Activated naive CD4-positive, alpha-beta T cell treated with anti-CD3 and anti-CD28 coated beads, Interleukin-2, amount 50 U/mL, for 24 hours (primary cell): ENCODE results near the gene CYP4F12.
A peak's percentile ranks its signal among the peaks of the same experiment; 100 is the strongest.

Experiments
- H3K27ac Mint-ChIP-seq: one replicate; pipeline ENCODE4 v1.8.0; 2021; ENCODE audit warnings: mild to moderate bottlenecking, mixed read lengths
- H3K27me3 Mint-ChIP-seq: one replicate; pipeline ENCODE4 v1.8.0; 2021; ENCODE audit warnings: mixed read lengths
- H3K36me3 Mint-ChIP-seq: one replicate; pipeline ENCODE4 v1.8.0; 2021; ENCODE audit warnings: mixed read lengths
- H3K4me1 Mint-ChIP-seq: one replicate; pipeline ENCODE4 v1.8.0; 2021; ENCODE audit warnings: mixed read lengths
- H3K4me3 Mint-ChIP-seq: one replicate; pipeline ENCODE4 v1.8.0; 2021; ENCODE audit warnings: mild to moderate bottlenecking, mixed read lengths
- H3K9me3 Mint-ChIP-seq: one replicate; pipeline ENCODE4 v1.8.0; 2021; ENCODE audit warnings: mixed read lengths

The CYP4F12 gene, protein sequence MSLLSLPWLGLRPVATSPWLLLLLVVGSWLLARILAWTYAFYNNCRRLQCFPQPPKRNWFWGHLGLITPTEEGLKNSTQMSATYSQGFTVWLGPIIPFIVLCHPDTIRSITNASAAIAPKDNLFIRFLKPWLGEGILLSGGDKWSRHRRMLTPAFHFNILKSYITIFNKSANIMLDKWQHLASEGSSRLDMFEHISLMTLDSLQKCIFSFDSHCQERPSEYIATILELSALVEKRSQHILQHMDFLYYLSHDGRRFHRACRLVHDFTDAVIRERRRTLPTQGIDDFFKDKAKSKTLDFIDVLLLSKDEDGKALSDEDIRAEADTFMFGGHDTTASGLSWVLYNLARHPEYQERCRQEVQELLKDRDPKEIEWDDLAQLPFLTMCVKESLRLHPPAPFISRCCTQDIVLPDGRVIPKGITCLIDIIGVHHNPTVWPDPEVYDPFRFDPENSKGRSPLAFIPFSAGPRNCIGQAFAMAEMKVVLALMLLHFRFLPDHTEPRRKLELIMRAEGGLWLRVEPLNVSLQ

DNA sequence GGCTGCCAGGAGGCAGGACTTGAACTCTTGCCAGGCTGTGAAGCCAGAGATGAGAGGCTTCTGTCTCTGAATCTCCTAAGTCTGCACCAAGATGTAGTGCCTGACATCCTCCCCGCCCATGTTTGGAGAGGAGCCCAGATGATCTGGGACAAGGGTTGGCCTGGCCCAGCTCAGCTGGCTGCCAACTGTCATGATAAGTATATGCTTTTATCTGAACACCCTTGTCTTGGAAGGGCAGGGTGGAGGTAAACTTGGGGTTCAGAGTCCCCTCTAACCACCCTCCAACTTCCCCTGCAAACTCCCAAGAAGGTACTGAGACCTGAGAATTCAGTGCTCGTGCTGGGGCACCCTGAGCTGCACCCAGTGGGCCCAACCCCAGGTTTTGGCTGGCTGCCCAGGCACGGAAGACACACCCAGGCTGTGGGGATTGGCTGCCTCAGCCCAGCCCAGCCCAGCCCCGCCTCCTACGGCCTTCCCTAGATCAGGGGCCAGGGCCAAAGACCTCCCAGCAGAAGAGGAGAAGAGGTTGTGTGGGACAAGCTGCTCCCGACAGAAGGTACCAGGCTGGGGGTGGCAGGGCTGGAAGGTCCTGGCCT is at the start of gene CYP4F12:
Gene CYP4F12, plus strand, starts transcription at position 508 of the 596 bp plus-strand sequence. CDS start 443 bp downstream, outside the sequence.
- H3K27me3 Mint-ChIP-seq = peaks cover 3% of the 10 kb centered on the region
- H3K4me3 Mint-ChIP-seq = peak within 1 kb of the TSS; percentile 42
- H3K27ac Mint-ChIP-seq = peak within 1 kb of the TSS; percentile 4

DNA sequence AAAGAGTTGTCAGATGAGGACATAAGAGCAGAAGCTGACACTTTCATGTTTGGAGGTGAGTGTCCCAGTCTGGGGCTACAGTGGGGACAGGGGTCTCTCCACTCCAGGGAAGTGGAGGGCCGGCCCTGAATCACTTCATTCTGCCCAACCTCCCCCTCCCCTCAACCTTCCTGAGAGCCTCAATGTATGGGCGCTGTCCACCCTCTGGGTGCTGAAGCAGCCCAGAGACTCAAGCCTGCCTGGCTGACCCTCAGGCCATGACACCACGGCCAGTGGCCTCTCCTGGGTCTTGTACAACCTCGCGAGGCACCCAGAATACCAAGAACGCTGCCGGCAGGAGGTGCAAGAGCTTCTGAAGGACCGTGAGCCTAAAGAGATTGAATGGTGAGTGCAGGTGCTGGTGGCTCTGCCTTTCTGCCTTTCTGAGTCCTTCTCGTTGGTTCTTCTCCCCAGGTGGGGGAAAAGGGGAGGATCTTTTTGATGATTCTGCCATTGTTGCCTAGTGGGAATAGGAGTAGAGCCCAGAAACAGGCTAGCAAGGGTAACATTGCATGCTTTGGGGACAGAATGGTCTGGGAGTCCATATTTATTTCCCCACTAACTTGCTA is 49.1 kb upstream of the CYP4F12 start:
- H3K4me1 Mint-ChIP-seq = no peaks in the 10 kb centered on the region

More for the DNA sequence above, at the start of gene CYP4F12:
- Mint-ChIP-seq H3K9me3 (no peaks in the 10 kb centered on the region), H3K36me3 (no peaks in the 10 kb centered on the region), H3K4me1 (peaks cover 28% of the 10 kb centered on the region)

DNA sequence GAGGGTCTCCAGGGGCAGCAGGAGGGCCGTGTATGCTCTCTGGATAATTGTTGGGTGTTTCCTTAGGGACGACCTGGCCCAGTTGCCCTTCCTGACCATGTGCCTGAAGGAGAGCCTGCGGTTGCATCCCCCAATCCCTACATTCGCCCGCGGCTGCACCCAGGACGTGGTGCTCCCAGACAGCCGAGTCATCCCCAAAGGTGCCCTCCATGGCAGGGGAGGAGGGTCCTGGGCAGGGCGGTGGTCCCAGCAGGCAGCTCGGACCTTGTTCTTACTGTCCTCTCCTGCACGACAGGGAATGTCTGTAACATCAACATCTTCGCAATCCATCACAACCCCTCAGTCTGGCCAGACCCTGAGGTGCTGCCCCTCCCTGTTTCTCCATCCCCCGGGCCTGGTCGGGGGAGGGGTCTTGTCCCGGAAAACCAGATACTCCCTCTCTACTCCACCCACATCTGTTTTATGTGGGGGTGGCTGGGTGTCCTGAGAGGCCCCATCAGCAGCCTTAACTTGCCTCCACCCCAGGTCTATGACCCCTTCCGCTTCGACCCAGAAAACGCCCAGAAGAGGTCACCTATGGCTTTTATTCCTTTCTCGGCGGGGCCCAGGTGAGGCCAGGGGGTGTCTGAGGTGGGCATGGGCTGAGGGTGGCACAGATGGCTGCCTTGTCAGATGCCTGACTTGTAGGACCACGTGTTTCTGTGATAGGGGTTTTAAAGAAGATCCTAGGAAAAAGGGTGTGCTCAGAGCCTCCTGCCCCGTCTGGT is 44.5 kb upstream of the CYP4F12 start:
- H3K36me3 Mint-ChIP-seq = no peaks in the 10 kb centered on the region
- H3K27me3 Mint-ChIP-seq = peaks cover 3% of the 10 kb centered on the region
- H3K9me3 Mint-ChIP-seq = no peaks in the 10 kb centered on the region
- no peak overlapping the region for H3K4me3 Mint-ChIP-seq
- no peaks in the 10 kb centered on the region for H3K4me1 Mint-ChIP-seq
- no peak overlapping the region for H3K27ac Mint-ChIP-seq

More for the DNA sequence above, 49.1 kb upstream of the CYP4F12 start:
- Mint-ChIP-seq H3K9me3 (no peaks in the 10 kb centered on the region), H3K27me3 (peaks cover 19% of the 10 kb centered on the region), H3K27ac (no peak overlapping the region), H3K36me3 (no peaks in the 10 kb centered on the region), H3K4me3 (no peak overlapping the region)

DNA sequence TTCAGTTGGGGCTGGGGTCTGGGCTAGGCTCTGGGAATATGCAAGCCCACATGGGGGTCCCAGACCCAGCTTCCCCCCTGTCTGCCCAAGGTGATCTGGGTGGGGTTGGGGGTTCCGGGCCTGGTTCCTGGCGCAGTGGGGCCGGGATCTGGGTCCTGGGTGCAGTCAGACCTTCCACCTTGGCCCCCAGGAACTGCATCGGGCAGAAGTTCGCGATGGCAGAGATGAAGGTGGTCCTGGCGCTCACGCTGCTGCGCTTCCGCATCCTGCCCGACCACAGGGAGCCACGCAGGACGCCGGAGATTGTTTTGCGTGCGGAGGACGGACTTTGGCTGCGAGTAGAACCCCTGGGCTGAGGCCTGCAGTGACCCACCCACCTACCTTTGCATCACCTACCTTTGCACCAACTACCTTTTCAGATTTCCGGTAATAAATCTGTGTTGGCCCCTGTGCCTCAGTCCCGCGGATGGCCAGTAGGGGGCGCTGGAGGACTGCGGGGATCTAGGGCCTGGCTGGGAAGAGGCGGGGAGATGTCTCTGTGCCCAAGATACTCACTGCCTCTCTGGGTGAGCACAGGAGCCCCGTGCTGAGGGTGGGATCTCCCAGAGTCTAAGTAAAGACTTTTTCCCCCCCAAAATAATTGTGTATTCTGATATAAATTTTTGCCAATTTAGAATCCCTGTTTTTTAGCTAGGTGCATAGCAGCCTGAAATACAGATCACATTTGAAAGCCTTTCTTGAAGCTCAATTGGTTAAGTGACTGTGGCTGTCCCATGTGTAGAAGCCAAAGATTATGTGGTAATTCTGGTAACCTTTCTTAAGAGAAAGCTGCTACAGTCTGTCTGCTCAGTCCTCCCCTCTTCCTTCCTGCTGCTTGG is 43.6 kb upstream of the CYP4F12 start:
- no peaks in the 10 kb centered on the region for H3K9me3 Mint-ChIP-seq
- H3K4me1 Mint-ChIP-seq = no peaks in the 10 kb centered on the region
- H3K27ac Mint-ChIP-seq = no peak overlapping the region
- no peaks in the 10 kb centered on the region for H3K36me3 Mint-ChIP-seq
- H3K4me3 Mint-ChIP-seq = no peak overlapping the region
- peaks cover 3% of the 10 kb centered on the region for H3K27me3 Mint-ChIP-seq

GRCh38 chr19:15631817-15632216 is 41.1 kb upstream of the CYP4F12 start:
- Mint-ChIP-seq H3K4me3 (no peak overlapping the region), H3K36me3 (no peaks in the 10 kb centered on the region), H3K27ac (no peak overlapping the region), H3K4me1 (no peaks in the 10 kb centered on the region), H3K9me3 (no peaks in the 10 kb centered on the region), H3K27me3 (peaks cover 8% of the 10 kb centered on the region)

DNA sequence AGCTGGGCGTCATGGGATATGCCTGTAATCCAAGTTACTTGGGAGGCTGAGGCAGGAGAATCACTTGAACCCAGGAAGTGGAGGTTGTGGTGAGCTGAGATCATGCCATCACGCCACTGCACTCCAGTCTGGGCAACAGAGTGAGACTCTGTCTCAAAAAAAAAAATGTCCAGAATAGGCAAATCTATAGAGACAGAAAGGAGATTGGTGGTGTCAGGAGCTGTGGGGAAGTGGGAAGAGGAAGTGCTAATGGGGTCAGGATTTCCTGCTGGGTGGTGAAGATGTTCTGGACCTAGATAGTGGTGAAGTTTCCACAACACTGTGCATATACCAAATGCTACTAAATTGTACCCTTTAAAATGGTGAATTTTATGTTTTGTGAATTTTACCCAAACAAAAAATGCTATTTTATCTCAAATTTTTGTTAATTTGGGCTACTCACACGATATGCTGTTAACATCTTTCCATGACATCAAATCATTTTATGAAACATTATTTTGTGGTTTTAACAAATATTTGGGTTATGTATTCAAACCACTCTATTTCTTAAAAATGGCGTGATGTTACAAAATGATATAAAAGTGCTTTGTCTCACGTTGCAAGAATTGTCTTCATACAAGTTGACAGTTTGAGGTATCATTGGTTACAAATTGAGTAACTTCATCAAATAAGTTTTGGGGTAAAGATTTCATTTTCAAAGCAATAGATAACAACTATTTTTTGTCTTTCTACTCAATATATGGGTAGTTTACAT is 39.6 kb upstream of the CYP4F12 start:
- Mint-ChIP-seq H3K9me3 (no peaks in the 10 kb centered on the region), H3K36me3 (no peaks in the 10 kb centered on the region), H3K4me3 (no peak overlapping the region), H3K4me1 (no peaks in the 10 kb centered on the region), H3K27me3 (peaks cover 8% of the 10 kb centered on the region), H3K27ac (peak overlapping the region; percentile 5)

DNA sequence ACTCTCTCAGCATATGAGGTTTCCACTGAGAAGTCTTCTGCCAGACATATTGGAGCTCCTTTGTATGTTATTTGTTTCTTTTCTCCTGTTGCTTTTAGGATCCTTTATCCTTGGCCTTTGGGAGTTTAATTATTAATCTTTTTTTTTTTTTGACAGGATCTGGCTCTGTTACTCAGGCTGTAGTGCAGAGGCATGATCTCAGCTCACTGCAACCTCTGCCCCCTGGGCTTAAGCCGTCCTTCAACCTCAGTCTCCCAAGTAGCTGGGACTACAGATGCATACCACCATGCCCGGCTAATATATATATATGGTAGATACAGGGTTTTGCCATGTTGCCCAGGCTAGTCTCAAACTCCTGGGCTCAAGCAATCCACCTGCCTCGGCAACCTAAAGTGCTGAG is 38.8 kb upstream of the CYP4F12 start:
- H3K9me3 Mint-ChIP-seq = no peaks in the 10 kb centered on the region
- no peaks in the 10 kb centered on the region for H3K36me3 Mint-ChIP-seq
- no peak overlapping the region for H3K27ac Mint-ChIP-seq

GRCh38 chr19:15635016-15635805 is 37.7 kb upstream of the CYP4F12 start:
- Mint-ChIP-seq H3K4me3 (no peak overlapping the region), H3K27ac (no peak overlapping the region), H3K9me3 (no peaks in the 10 kb centered on the region), H3K4me1 (no peaks in the 10 kb centered on the region), H3K36me3 (no peaks in the 10 kb centered on the region), H3K27me3 (peaks cover 8% of the 10 kb centered on the region)

More for the DNA sequence above, 38.8 kb upstream of the CYP4F12 start:
- no peak overlapping the region for H3K4me3 Mint-ChIP-seq
- no peaks in the 10 kb centered on the region for H3K4me1 Mint-ChIP-seq
- peaks cover 8% of the 10 kb centered on the region for H3K27me3 Mint-ChIP-seq

- no peak overlapping the region for H3K27ac Mint-ChIP-seq
- peaks cover 8% of the 10 kb centered on the region for H3K27me3 Mint-ChIP-seq
- H3K36me3 Mint-ChIP-seq = no peaks in the 10 kb centered on the region
- no peak overlapping the region for H3K4me3 Mint-ChIP-seq
- no peaks in the 10 kb centered on the region for H3K4me1 Mint-ChIP-seq
- H3K9me3 Mint-ChIP-seq = no peaks in the 10 kb centered on the region
These were observed 36.9 kb upstream of the CYP4F12 start for GRCh38 chr19:15636026-15636425.

DNA sequence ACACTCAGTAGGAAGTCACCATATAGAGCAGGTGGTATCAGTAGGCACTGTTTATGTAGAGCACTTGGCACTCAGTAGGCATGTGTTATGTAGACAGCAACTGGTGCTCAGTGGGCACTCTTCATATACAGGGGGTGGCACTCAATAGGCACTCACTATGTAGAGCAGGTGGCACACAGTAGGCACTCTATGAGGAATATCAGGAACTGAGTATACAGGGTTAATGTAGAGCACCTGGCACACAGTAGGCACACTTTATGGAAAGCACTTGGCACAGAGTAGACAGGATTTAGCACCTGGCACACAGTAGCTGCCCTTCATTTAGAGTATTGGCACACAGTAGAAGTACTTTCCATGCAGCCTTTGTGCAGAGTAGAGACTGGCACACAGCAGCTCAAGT is 33.3 kb upstream of the CYP4F12 start:
- Mint-ChIP-seq H3K4me1 (no peaks in the 10 kb centered on the region), H3K27me3 (peaks cover 6% of the 10 kb centered on the region)

GRCh38 chr19:15640294-15640903 is 32.5 kb upstream of the CYP4F12 start, which contains the start of gene CYP4F3:
CYP4F3 (plus strand) TSS chr19:15640897; CDS start chr19:15641416, 519 bp downstream.
- Mint-ChIP-seq H3K4me1 (no peaks in the 10 kb centered on the region), H3K27ac (no peak within 1 kb of the TSS)

More for the DNA sequence above, 33.3 kb upstream of the CYP4F12 start:
- Mint-ChIP-seq H3K27ac (no peak overlapping the region), H3K36me3 (no peaks in the 10 kb centered on the region), H3K9me3 (no peaks in the 10 kb centered on the region), H3K4me3 (no peak overlapping the region)

GRCh38 chr19:15640904-15641597 is 31.8 kb upstream of the CYP4F12 start:
- no peaks in the 10 kb centered on the region for H3K4me1 Mint-ChIP-seq
- H3K9me3 Mint-ChIP-seq = no peaks in the 10 kb centered on the region
- no peaks in the 10 kb centered on the region for H3K36me3 Mint-ChIP-seq
- no peak overlapping the region for H3K27ac Mint-ChIP-seq
- H3K27me3 Mint-ChIP-seq = peaks cover 10% of the 10 kb centered on the region
- H3K4me3 Mint-ChIP-seq = no peak overlapping the region

More at GRCh38 chr19:15640294-15640903, 32.5 kb upstream of the CYP4F12 start, which contains the start of gene CYP4F3:
- Mint-ChIP-seq H3K36me3 (no peaks in the 10 kb centered on the region), H3K9me3 (no peaks in the 10 kb centered on the region), H3K4me3 (no peak within 1 kb of the TSS), H3K27me3 (peaks cover 7% of the 10 kb centered on the region)
